ENCODE measurements around the gene RPL22.
A peak's percentile ranks its signal among the peaks of the same experiment; 100 is the strongest.

The RPL22 gene

GRCh38 chr1:6171548-6172124, 27.8 kb downstream of the RPL22 start:
- DNase-seq (ENCODE audit: low spot score): peak; percentile 69

GRCh38 chr1:6170742-6171201, 28.6 kb downstream of the RPL22 start:
- DNase-seq (ENCODE audit: low spot score): no peak

DNA sequence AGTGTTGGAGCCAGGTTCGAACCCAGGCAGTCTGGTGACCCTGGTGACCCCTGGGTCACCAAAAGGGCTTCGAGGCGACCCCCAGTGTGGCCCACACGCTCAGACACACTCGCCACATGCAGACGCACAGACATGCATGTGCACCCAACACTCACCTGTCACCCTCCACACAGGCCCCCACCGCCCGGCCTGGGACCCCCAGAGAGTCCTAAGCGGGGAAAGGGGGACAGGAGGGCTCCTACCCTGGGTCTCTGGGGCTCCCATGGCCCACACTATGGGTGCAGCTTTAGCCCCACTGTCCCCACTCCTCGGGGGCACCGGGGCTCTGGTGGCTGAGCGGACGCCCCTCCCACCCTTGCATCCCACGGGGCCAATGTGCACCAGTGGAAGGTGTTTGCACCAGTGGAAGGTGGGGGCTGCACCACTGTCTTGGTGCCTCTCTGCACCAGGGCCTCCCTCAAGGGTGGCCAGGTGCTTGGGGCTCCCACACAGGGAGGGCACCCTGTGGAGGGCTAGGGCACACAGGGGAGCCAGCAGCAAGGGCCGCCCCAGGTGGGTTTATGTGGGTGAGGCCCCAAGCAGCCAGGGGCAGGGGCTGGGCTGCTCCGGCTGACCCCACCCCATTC, 29.2 kb downstream of the RPL22 start:
- DNase-seq (ENCODE audit: low spot score): no peak

- DNase-seq (ENCODE audit: low spot score): no peak
Observed at GRCh38 chr1:6168947-6169586, 30.3 kb downstream of the RPL22 start.

- DNase-seq (ENCODE audit: low spot score): no peak
Observed at GRCh38 chr1:6167391-6168303, 31.7 kb downstream of the RPL22 start.

DNA sequence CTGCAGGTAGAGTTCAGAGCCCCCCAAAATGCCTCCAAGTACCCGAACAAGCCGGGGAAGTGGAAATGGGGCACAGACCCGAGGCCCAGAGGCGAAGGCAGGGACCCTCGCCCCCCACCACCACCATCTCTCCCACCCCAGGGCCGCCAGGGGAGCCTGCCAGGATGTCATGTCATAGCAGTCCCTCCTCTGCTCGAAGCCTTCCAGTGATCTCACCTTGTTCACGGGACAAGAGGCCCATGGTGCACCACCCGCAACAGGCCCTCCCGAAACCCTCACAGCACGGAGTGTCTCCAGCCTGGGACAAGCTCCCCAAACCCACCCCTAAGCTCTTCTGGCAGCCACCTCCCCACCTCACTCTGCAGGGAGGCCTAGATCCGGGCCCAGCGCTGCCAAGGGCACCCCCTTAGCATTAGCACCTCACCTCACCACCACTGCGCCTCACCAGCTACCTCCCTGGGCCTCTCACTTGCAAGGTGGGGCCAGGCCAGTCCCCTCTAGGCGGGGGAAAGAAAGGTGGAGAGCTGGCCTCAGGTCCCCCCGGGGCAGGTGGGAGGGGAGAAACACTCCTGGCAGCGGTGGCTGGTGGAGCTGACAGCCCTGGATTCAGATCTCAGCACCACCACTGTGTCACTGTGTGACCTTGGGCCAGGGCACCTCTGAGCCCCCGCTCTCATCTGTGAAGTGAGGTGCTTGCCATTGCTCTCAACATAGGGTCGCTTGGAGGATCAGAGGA, 32.6 kb downstream of the RPL22 start:
- DNase-seq (ENCODE audit: low spot score): no peak

GRCh38 chr1:6166221-6166620, 33.2 kb downstream of the RPL22 start:
- DNase-seq (ENCODE audit: low spot score): no peak

GRCh38 chr1:6165441-6165985, 33.9 kb downstream of the RPL22 start:
- DNase-seq (ENCODE audit: low spot score): no peak

GRCh38 chr1:6165027-6165426, 34.4 kb downstream of the RPL22 start:
- DNase-seq (ENCODE audit: low spot score): no peak

DNA sequence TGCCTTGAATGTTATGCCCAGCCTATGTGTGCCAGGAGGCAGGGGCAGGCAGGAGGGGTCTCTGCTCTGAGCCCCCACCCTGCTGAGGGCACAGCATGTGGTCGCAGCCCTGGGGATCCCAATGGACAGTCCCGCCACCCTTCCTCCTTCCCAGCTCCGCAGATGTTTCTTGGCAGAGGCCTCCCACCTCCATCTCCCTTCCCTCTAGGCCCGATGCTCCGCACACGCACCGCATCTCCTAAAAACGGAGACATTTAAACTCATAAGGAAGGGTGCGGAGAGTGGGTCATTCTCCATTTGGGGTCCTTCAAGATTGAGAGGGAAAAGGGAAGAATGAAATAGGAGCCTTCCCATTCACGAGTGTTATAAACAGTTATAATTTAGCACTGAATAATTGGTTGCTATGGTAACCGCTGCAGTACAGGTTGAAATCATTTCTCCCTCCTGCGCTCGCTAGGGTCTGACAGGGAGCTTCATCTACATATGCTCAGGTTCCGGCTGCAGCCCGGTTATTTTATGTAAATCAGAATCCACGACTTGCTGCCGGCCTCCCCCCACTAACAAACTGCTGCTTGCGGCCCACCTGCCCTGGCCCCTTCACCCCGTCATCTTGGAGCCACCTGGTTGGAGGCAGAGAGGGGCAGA, 35.3 kb downstream of the RPL22 start:
- no peak for DNase-seq (ENCODE audit: low spot score)

DNA sequence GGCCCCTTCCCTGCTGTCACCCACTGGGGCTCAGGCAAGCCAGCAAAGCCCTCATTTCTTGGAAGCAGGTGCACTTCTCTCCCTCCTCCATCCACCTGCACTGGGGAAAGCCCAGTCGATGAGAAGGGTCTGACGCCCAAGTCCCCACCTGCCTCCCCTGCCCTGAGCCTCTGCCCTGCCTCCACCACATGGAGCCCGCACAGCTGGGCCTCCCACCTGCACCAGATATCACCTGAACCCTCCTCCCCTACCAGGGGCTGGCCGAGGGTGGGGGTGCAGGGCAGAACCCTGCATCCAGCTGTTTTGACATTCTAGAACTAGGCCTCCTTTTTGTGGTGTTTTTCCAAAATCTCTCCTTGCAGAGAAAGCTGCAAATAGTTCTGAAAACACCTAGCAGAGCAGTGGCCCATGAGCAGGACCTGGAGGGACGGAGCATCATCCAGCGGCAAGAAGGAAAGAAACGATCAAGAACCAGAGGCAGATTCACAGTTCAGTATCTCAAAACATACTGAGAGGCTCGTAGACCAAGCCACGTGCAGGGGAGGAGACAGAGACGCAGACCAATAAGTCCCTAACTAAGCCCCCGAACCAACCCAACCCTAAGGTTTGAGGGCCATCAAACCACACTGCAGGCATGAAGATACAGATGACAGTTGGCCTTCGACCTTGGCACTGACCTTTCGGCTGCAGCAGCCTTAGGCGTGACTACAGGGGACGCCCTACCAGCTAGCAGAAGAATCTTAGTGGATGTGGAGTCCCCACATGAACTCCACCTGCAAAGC, 36.0 kb downstream of the RPL22 start:
- no peak for DNase-seq (ENCODE audit: low spot score)

DNA sequence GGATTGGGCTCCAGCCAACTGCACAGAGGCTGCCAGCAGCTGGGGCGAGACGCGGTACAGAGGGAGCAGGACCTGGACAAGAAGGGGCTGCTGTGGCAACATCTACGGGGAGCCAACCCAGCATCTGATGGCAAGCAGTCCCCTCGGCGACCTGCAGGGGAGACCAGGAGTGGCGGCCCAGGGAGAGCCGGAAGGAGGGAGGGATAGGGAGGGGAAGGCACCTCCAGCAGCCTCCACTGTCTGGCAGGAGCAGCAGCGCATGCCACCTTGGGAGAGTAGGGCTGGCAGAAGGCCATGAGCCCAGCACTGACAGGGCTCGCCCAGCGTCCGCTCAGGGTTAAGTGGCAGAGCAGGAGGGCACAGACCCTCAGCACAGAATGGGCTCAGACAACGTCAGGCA, 36.6 kb downstream of the RPL22 start:
- no peak for DNase-seq (ENCODE audit: low spot score)

GRCh38 chr1:6162341-6162740, 37.1 kb downstream of the RPL22 start:
- no peak for DNase-seq (ENCODE audit: low spot score)

GRCh38 chr1:6158181-6158580, 41.2 kb downstream of the RPL22 start:
- DNase-seq (ENCODE audit: low spot score): no peak

DNA sequence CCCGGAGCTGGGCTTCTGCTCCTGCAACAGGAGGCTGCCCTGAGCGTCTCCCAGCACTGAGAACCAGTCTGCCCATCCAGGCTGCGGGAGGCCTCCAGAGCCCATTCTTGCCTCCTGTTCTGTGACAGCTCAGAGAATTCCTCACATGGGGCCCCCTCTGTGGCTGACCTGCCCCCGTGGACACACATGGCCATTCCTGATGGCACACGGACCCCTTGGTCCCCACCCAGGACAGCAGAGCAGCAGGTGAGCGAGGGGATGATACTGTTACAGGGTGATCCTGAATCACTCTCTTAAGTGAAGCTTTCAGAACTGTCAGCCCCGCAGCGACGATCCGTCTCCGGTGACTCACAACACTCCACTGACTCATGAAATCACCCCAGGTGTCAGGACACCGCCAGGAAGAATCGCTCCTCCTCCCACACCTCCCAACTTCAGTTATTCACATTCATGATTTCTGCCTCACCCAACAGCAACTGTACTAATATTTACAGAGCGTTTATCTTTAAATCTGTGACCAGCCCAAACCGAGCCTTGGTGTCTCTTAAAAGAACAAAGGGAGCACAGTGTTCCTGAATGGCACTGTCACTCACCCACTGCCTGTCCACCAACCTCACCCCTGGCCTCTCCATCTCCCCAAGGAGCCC, 41.7 kb downstream of the RPL22 start:
- peak; percentile 72 for DNase-seq (ENCODE audit: low spot score)

DNA sequence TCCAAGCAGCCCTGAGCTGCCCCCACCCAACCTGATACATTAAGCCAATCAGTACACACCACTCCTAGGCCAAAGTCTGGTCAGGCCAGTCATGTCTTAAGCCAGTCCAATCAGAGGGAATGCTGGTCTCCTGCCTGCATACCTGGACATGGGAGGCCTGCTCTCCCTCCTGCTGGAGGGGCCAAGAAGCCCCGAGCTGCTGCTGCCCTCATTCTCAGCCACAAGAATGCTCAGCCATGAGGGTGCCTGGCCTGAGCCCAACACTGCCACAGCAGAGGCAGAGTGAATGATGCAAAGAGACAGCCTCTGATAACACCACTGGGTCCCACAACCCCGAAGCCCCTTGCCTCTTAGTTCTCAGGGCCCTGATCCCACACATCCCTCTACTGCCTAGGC, 42.3 kb downstream of the RPL22 start:
- DNase-seq (ENCODE audit: low spot score): no peak

- no peak for DNase-seq (ENCODE audit: low spot score)
Observed at GRCh38 chr1:6154525-6155319, 44.7 kb downstream of the RPL22 start.

DNA sequence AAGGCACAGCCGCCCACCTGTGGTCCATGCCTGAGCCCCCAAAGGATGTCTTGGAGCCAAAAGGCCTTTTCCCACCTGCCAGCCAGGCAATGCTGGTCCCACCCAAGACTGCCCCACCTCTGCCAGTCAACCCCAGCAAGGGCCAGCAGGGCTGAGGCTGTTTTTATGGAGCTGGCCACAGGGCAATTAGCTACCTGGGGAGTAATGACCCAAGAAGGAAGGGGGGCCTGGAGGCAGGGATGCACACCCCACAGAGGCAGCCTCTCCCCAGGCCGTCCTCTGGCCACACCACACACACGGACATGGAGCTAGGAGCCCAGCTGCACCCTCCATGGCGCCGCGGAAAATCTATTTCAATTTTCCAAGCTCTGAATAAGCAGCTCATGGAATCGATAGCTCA, 46.5 kb downstream of the RPL22 start:
- DNase-seq (ENCODE audit: low spot score): no peak

DNA sequence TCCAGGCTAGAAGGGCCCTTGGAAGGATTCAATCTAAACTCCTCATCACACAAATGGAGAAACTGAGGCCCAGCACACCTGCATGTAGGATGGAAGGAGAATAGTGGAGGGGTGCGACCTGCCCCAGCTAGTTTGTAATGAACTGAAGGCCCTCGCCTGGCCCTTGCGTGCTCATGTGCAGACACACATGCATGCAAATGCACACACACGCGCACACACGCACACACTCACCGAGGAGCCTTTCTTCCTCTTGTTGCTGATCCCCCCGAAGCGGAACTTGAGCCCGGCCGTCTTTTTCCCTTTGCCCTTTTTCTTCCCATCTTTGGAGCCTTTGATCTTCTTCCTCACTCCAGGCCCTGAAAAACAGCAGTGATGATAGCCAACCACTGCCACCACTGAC, 47.2 kb downstream of the RPL22 start:
- no peak for DNase-seq (ENCODE audit: low spot score)

Measured in HuH-7 (cell line).